ENCODE data around the gene HDGFL3. TPM values are rescaled to one million over a fixed set of nuclear protein-coding genes. Genes with fewer than 3 reads are reported as not detected.
A peak's percentile ranks its signal among the peaks of the same experiment; 100 is the strongest.
"Not testable (repeated sequence)": the region's sequence is repeated elsewhere in the genome, so short reads cannot be mapped to it uniquely, and the experiment has no call there.

Gene HDGFL3
- total RNA-seq, 2 donors from 2014 or later, result 11.1 to 44.7 TPM

- Mint-ChIP-seq H3K4me3 (no peak overlapping the region), H3K9me3 (no peaks in the 10 kb centered on the region), H3K4me1 (no peaks in the 10 kb centered on the region), H3K36me3 (ENCODE audit: low read depth) (peaks cover 5% of the 10 kb centered on the region), H3K27ac (no peak overlapping the region), H3K27me3 (peaks cover 40% of the 10 kb centered on the region)
- no peak for ATAC-seq (replicated peaks)
Measured at GRCh38 chr15:83109532-83109931, 98.1 kb downstream of the HDGFL3 start.

- Mint-ChIP-seq H3K4me1 (no peaks in the 10 kb centered on the region), H3K9me3 (no peaks in the 10 kb centered on the region), H3K27ac (no peak overlapping the region), H3K4me3 (peak overlapping the region; percentile 72), H3K27me3 (peaks cover 49% of the 10 kb centered on the region), H3K36me3 (ENCODE audit: low read depth) (peaks cover 5% of the 10 kb centered on the region)
- peak; percentile 47 for ATAC-seq (replicated peaks)
Measured at GRCh38 chr15:83108266-83109219, 99.1 kb downstream of the HDGFL3 start.

- Mint-ChIP-seq H3K4me1 (no peaks in the 10 kb centered on the region), H3K27ac (no peak overlapping the region), H3K36me3 (ENCODE audit: low read depth) (peaks cover 5% of the 10 kb centered on the region), H3K27me3 (peaks cover 49% of the 10 kb centered on the region), H3K9me3 (no peaks in the 10 kb centered on the region), H3K4me3 (peak overlapping the region; percentile 72)
- peak; percentile 10 for ATAC-seq (replicated peaks)
Measured at GRCh38 chr15:83107841-83108181, 99.8 kb downstream of the HDGFL3 start.

GRCh38 chr15:83106994-83107840 is 100.4 kb downstream of the HDGFL3 start, which contains the start of gene TM6SF1:
Gene TM6SF1 (plus strand): TSS chr15:83107645. CDS start chr15:83107681, 36 bp downstream.
- Mint-ChIP-seq H3K27me3 (peaks cover 55% of the 10 kb centered on the region), H3K36me3 (ENCODE audit: low read depth) (peaks cover 5% of the 10 kb centered on the region)
- peak; percentile 63 for ATAC-seq (replicated peaks)

GRCh38 chr15:83105440-83105839 is 102.2 kb downstream of the HDGFL3 start:
- H3K27me3 Mint-ChIP-seq, result peaks cover 55% of the 10 kb centered on the region
- H3K4me1 Mint-ChIP-seq, result peaks cover 6% of the 10 kb centered on the region

More at GRCh38 chr15:83106994-83107840, 100.4 kb downstream of the HDGFL3 start, which contains the start of gene TM6SF1:
- Mint-ChIP-seq H3K4me1 (no peaks in the 10 kb centered on the region), H3K9me3 (no peaks in the 10 kb centered on the region), H3K27ac (no peak within 1 kb of the TSS), H3K4me3 (peak within 1 kb of the TSS; percentile 72)

GRCh38 chr15:83104141-83104540 is 103.5 kb downstream of the HDGFL3 start:
- H3K4me1 Mint-ChIP-seq, result peaks cover 6% of the 10 kb centered on the region
- peaks cover 5% of the 10 kb centered on the region for H3K36me3 Mint-ChIP-seq (ENCODE audit: low read depth)
- H3K4me3 Mint-ChIP-seq, result no peak overlapping the region
- H3K9me3 Mint-ChIP-seq, result no peaks in the 10 kb centered on the region
- H3K27ac Mint-ChIP-seq, result no peak overlapping the region
- no peak for ATAC-seq (replicated peaks)
- peaks cover 44% of the 10 kb centered on the region for H3K27me3 Mint-ChIP-seq

More at GRCh38 chr15:83105440-83105839, 102.2 kb downstream of the HDGFL3 start:
- peaks cover 5% of the 10 kb centered on the region for H3K36me3 Mint-ChIP-seq (ENCODE audit: low read depth)
- H3K4me3 Mint-ChIP-seq, result peak overlapping the region; percentile 18
- no peak overlapping the region for H3K27ac Mint-ChIP-seq
- no peaks in the 10 kb centered on the region for H3K9me3 Mint-ChIP-seq
- no peak for ATAC-seq (replicated peaks)

GRCh38 chr15:83102346-83102745 is 105.3 kb downstream of the HDGFL3 start:
- ATAC-seq (replicated peaks), result no peak
- no peak overlapping the region for H3K4me3 Mint-ChIP-seq
- no peak overlapping the region for H3K27ac Mint-ChIP-seq
- H3K27me3 Mint-ChIP-seq, result peaks cover 35% of the 10 kb centered on the region
- H3K9me3 Mint-ChIP-seq, result no peaks in the 10 kb centered on the region
- H3K36me3 Mint-ChIP-seq (ENCODE audit: low read depth), result peaks cover 5% of the 10 kb centered on the region
- peaks cover 6% of the 10 kb centered on the region for H3K4me1 Mint-ChIP-seq

- Mint-ChIP-seq H3K4me3 (no peak overlapping the region), H3K36me3 (ENCODE audit: low read depth) (peaks cover under 1% of the 10 kb centered on the region), H3K27me3 (peaks cover 29% of the 10 kb centered on the region), H3K4me1 (peaks cover 6% of the 10 kb centered on the region), H3K9me3 (peaks cover 7% of the 10 kb centered on the region), H3K27ac (no peak overlapping the region)
- no peak for ATAC-seq (replicated peaks)
Measured at GRCh38 chr15:83100097-83100646, 107.5 kb downstream of the HDGFL3 start.

GRCh38 chr15:83099290-83099689 is 108.3 kb downstream of the HDGFL3 start:
- Mint-ChIP-seq H3K4me1 (peaks cover 6% of the 10 kb centered on the region), H3K9me3 (peaks cover 7% of the 10 kb centered on the region), H3K27me3 (peaks cover 26% of the 10 kb centered on the region), H3K27ac (no peak overlapping the region), H3K36me3 (ENCODE audit: low read depth) (no peaks in the 10 kb centered on the region), H3K4me3 (no peak overlapping the region)
- no peak for ATAC-seq (replicated peaks)

- Mint-ChIP-seq H3K9me3 (peaks cover 7% of the 10 kb centered on the region), H3K27me3 (peaks cover 20% of the 10 kb centered on the region), H3K27ac (no peak overlapping the region), H3K36me3 (ENCODE audit: low read depth) (no peaks in the 10 kb centered on the region), H3K4me3 (no peak overlapping the region), H3K4me1 (peaks cover 6% of the 10 kb centered on the region)
- no peak for ATAC-seq (replicated peaks)
Measured at GRCh38 chr15:83098079-83098478, 109.5 kb downstream of the HDGFL3 start.

- Mint-ChIP-seq H3K36me3 (ENCODE audit: low read depth) (no peaks in the 10 kb centered on the region), H3K27me3 (peaks cover 5% of the 10 kb centered on the region), H3K4me1 (peaks cover 5% of the 10 kb centered on the region), H3K9me3 (peaks cover 7% of the 10 kb centered on the region), H3K27ac (no peak overlapping the region), H3K4me3 (no peak overlapping the region)
- no peak for ATAC-seq (replicated peaks)
Measured at GRCh38 chr15:83094583-83094982, 113.0 kb downstream of the HDGFL3 start.

- Mint-ChIP-seq H3K27ac (peak overlapping the region; percentile 49), H3K9me3 (peaks cover 7% of the 10 kb centered on the region), H3K4me3 (peak overlapping the region; percentile 19), H3K4me1 (peaks cover 5% of the 10 kb centered on the region), H3K36me3 (ENCODE audit: low read depth) (no peaks in the 10 kb centered on the region), H3K27me3 (peaks cover 12% of the 10 kb centered on the region)
- ATAC-seq (replicated peaks), result peak; percentile 72
Measured at GRCh38 chr15:83092309-83092976, 115.2 kb downstream of the HDGFL3 start.

GRCh38 chr15:83091965-83092308 is 115.7 kb downstream of the HDGFL3 start:
- ATAC-seq (replicated peaks); H3K36me3 Mint-ChIP-seq (ENCODE audit: low read depth); H3K4me1 Mint-ChIP-seq; H3K27me3 Mint-ChIP-seq; H3K9me3 Mint-ChIP-seq: not testable (repeated sequence)
- Mint-ChIP-seq H3K27ac (peak overlapping the region; percentile 49), H3K4me3 (peak overlapping the region; percentile 19)

- Mint-ChIP-seq H3K27ac (no peak overlapping the region), H3K9me3 (no peaks in the 10 kb centered on the region), H3K36me3 (ENCODE audit: low read depth) (no peaks in the 10 kb centered on the region), H3K4me3 (no peak overlapping the region), H3K27me3 (peaks cover 7% of the 10 kb centered on the region), H3K4me1 (peaks cover 5% of the 10 kb centered on the region)
- ATAC-seq (replicated peaks), result no peak
Measured at GRCh38 chr15:83090465-83090864, 117.2 kb downstream of the HDGFL3 start.
